EL (cell line): ENCODE results near the gene SIDT1.

Experiments used
- DNase-seq: peaks from one replicate; pipeline ENCODE4 v3.0.0-alpha.2; 2016

The SIDT1 gene

GRCh38 chr3:113638910-113639309 is 106.6 kb downstream of the SIDT1 start:
- no peak for DNase-seq

GRCh38 chr3:113643583-113643982 is 111.2 kb downstream of the SIDT1 start:
- DNase-seq, result no peak

GRCh38 chr3:113648524-113648923 is 116.2 kb downstream of the SIDT1 start:
- no peak for DNase-seq

- no peak for DNase-seq
These were observed 117.0 kb downstream of the SIDT1 start for GRCh38 chr3:113649174-113649845.

- no peak for DNase-seq
These were observed 122.0 kb downstream of the SIDT1 start for GRCh38 chr3:113654310-113654709.

GRCh38 chr3:113654851-113655250 is 122.5 kb downstream of the SIDT1 start:
- DNase-seq, result no peak

GRCh38 chr3:113658107-113658506 is 125.8 kb downstream of the SIDT1 start:
- no peak for DNase-seq

- DNase-seq, result no peak
These were observed 126.8 kb downstream of the SIDT1 start for GRCh38 chr3:113659101-113659541.

- no peak for DNase-seq
These were observed 127.6 kb downstream of the SIDT1 start for GRCh38 chr3:113659996-113660395.

- DNase-seq, result no peak
These were observed 128.1 kb downstream of the SIDT1 start for GRCh38 chr3:113660458-113660857.

- no peak for DNase-seq
These were observed 128.5 kb downstream of the SIDT1 start for GRCh38 chr3:113660896-113661295.

GRCh38 chr3:113662824-113663223 is 130.5 kb downstream of the SIDT1 start:
- no peak for DNase-seq

- DNase-seq, result no peak
These were observed 131.0 kb downstream of the SIDT1 start for GRCh38 chr3:113663324-113663750.

GRCh38 chr3:113663761-113664160 is 131.4 kb downstream of the SIDT1 start:
- no peak for DNase-seq

- no peak for DNase-seq
These were observed 132.3 kb downstream of the SIDT1 start for GRCh38 chr3:113664523-113665094.

- peak; percentile 13 for DNase-seq
These were observed 135.7 kb downstream of the SIDT1 start for GRCh38 chr3:113668015-113668414.

GRCh38 chr3:113673593-113673992 is 141.2 kb downstream of the SIDT1 start:
- no peak for DNase-seq

GRCh38 chr3:113676261-113676660 is 143.9 kb downstream of the SIDT1 start:
- DNase-seq, result no peak

- no peak for DNase-seq
These were observed 145.4 kb downstream of the SIDT1 start for GRCh38 chr3:113677737-113678136.

GRCh38 chr3:113678773-113679172 is 146.4 kb downstream of the SIDT1 start:
- no peak for DNase-seq
